ENCODE data around the gene BCL11A.

- no peak for TF ChIP-seq CTCF (IDR thresholded peaks at IDR 0.05)
- no peak for TF ChIP-seq POLR2A (IDR thresholded peaks at IDR 0.05)
Measured at GRCh38 chr2:60521626-60522025, 31.8 kb downstream of the BCL11A start.
